NB4 (cell line): Measurements from ENCODE around the gene BRICD5.

Experiments
- POLR2A ChIP-seq: IDR thresholded peaks from 2 replicates; pipeline ENCODE4 v1.6.1; 2011; ENCODE audit warnings: mild to moderate bottlenecking; ENCODE audit not compliant: insufficient read length; ENCODE audit errors: extremely low read depth
- TF ChIP-seq, protein P1 (sequence below): IDR thresholded peaks from one replicate; pipeline ENCODE4 v1.5.1; 2012; ENCODE audit warnings: low read depth, low read length

- TF ChIP-seq, protein P1, sequence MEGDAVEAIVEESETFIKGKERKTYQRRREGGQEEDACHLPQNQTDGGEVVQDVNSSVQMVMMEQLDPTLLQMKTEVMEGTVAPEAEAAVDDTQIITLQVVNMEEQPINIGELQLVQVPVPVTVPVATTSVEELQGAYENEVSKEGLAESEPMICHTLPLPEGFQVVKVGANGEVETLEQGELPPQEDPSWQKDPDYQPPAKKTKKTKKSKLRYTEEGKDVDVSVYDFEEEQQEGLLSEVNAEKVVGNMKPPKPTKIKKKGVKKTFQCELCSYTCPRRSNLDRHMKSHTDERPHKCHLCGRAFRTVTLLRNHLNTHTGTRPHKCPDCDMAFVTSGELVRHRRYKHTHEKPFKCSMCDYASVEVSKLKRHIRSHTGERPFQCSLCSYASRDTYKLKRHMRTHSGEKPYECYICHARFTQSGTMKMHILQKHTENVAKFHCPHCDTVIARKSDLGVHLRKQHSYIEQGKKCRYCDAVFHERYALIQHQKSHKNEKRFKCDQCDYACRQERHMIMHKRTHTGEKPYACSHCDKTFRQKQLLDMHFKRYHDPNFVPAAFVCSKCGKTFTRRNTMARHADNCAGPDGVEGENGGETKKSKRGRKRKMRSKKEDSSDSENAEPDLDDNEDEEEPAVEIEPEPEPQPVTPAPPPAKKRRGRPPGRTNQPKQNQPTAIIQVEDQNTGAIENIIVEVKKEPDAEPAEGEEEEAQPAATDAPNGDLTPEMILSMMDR: no peak
- TF ChIP-seq POLR2A: no peak
These were observed 2.4 kb downstream of the BRICD5 start for GRCh38 chr16:2208308-2208707.
